Breast epithelium (tissue), 3 donors: ENCODE measurements around the gene ULK4.
"Not testable (repeated sequence)": the region's sequence is repeated elsewhere in the genome, so short reads cannot be mapped to it uniquely, and the experiment has no call there.

Source experiments
- POLR2AphosphoS5 ChIP-seq, 3 donors: sonication (generic); formaldehyde crosslinking; IDR thresholded peaks; one replicate each; pipeline ENCODE4 v1.6.1; 2017; ENCODE audit warnings: antibody characterized with exemption in 3 of 3
- TF ChIP-seq, protein P1 (sequence below), 3 donors: fragments of 450-650 bp; IDR thresholded peaks; one replicate each; pipeline ENCODE4 v1.5.1; 2016 to 2017; ENCODE audit warnings: antibody characterized with exemption in 3 of 3, mild to moderate bottlenecking in 3 of 3, moderate library complexity in 3 of 3

DNA sequence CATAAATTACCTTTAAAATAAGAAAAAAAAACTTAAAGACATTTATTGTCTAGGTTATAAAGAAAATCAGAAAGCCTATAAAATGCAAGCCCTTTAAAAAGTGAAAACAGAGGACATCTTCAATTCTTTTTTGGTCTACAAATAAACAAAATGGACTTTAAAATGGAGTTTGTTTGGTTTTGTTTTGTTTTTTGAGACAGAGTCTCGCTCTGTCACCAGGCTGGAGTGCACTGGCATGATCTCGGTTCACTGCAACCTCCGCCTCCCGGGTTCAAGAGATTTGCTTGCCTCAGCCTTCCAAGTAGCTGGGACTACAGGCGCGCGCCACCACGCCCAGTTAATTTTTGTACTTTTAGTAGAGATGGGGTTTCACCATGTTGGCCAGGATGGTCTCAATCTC lies 252.7 kb downstream of the ULK4 start:
- TF ChIP-seq, protein P1, sequence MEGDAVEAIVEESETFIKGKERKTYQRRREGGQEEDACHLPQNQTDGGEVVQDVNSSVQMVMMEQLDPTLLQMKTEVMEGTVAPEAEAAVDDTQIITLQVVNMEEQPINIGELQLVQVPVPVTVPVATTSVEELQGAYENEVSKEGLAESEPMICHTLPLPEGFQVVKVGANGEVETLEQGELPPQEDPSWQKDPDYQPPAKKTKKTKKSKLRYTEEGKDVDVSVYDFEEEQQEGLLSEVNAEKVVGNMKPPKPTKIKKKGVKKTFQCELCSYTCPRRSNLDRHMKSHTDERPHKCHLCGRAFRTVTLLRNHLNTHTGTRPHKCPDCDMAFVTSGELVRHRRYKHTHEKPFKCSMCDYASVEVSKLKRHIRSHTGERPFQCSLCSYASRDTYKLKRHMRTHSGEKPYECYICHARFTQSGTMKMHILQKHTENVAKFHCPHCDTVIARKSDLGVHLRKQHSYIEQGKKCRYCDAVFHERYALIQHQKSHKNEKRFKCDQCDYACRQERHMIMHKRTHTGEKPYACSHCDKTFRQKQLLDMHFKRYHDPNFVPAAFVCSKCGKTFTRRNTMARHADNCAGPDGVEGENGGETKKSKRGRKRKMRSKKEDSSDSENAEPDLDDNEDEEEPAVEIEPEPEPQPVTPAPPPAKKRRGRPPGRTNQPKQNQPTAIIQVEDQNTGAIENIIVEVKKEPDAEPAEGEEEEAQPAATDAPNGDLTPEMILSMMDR (IDR thresholded peaks at IDR 0.05) = not testable (repeated sequence)
- TF ChIP-seq POLR2AphosphoS5 (IDR thresholded peaks at IDR 0.05) = not testable (repeated sequence)
